GM19324 (cell line): ENCODE data around the gene PPP2R5B.
"Not testable (repeated sequence)": the region's sequence is repeated elsewhere in the genome, so short reads cannot be mapped to it uniquely, and the experiment has no call there.

Experiments used
- ATAC-seq: cut with Tn5 transposase; IDR thresholded peaks from one replicate; pipeline ENCODE4 v1.9.1; 2021; ENCODE audit warnings: mild to moderate bottlenecking, moderate library complexity; ENCODE audit not compliant: unreplicated experiment, low FRiP score

The PPP2R5B gene

GRCh38 chr11:64969209-64969608 lies 44.7 kb downstream of the PPP2R5B start:
- ATAC-seq = no peak

- no peak for ATAC-seq
Measured at GRCh38 chr11:64970731-64971151, 46.3 kb downstream of the PPP2R5B start.

DNA sequence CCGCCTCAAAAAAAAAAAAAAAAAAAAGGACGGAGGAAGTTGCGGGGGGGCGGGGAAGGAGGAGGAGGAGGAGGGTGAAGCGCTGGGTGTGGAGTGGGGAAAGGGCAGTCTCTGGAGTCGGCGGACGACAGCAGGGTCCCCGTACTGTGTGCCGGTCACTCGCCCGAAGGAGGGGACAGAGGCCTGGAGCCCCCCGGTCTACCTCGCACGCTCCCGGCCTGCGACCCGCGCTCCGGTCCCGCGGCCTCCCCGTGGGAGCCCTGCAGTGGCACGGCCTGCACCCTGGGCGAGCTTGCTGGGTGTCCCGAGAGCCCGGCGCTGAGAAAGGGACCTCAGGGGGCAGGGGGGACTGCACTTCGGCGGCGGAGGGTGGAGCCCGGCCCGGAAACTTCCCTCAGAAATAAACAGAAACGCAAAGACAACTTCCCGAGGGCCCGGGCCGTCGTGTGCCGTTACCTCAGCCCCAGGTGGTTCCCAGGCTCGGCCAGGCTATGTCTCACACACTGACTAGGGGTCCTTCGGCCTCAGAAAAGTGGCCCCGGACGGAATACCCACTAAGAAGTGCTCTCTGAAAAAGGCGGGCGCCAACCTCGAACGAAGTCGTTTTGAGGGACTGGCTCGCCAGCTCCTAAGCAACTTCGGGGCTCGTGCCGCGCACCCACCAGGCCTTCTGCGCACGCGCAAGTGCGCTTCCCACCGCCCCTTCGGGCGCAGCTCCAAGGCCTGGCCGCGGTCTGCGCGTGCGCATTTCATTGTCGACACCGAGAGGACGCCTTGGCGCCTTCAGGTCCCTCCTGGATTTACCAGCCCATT lies 47.1 kb downstream of the PPP2R5B start, which contains the start of gene MAJIN:
TSS of gene MAJIN (minus strand) at position 688 of the 813 bp plus-strand sequence. CDS start 12,703 bp downstream, outside the sequence.
- ATAC-seq = no peak

DNA sequence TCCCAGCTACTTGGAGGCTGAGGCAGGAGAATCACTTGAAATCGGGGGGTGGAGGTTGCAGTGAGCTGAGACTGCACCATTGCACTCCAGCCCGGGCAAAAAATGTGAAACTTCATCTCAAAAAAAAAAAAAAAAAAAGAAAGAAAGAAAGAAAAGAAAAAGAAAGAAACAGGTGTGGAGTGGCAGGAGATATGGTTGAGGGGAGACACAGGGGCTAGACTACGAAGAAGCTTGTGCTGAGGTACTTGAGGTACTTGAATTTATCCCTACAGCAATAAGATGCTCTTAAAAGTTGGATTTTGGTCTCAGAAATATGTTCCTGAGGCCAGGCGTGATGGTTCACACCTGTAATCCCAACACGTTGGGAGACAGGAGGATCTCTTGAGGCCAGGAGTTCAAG lies 49.6 kb downstream of the PPP2R5B start:
- no peak for ATAC-seq

DNA sequence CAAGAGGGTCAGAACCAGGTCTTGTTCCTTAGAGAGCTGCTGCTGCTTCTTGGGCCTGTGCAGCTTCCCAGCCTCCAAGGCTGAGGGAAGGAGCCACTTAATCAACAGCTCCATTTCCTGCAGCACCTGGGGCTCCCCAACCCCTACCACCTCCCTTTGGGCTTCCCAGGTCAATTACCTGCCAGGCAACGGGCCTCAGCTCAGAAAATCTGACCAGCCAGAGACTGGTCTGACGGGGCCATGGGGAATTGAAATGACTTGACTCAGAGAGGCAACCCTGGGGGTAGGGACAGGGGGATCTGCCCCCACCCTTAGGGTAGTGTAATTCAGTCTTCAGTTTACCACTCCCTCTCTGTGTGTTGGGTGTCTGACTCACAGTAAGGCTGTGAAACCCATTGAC lies 52.2 kb downstream of the PPP2R5B start:
- ATAC-seq = no peak

DNA sequence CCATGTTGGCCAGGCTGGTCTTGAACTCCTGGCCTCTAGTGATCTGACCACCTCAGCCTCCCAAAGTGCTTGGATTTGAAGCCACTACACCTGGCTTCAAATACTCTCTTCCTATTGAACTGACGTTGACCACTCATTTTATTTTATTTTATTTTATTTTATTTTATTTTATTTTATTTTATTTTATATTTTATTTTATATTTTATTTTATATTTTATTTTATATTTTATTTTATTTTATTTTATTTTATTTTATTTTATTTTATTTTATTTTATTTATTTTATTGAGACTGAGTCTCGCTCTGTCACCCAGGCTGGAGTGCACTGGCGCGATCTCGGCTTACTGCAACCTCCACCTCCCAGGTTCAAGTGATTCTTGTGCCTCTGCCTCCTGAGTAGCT lies 58.9 kb downstream of the PPP2R5B start:
- not testable (repeated sequence) for ATAC-seq
